Mucosa of gallbladder (tissue), 1 donor: Measurements from ENCODE around the gene HSD11B1. TPM values are rescaled to one million over a fixed set of nuclear protein-coding genes. Genes with fewer than 3 reads are reported as not detected.
"Not testable (repeated sequence)": the region's sequence is repeated elsewhere in the genome, so short reads cannot be mapped to it uniquely, and the experiment has no call there.

Experiments
- DNase-seq: peaks from one replicate; pipeline ENCODE4 v3.0.0-alpha.2; 2020; ENCODE audit warnings: low spot score
- total RNA-seq: library from RNA; stranded (reverse); gene quantifications from one replicate; pipeline ENCODE4 v1.2.1, GENCODE V29; 2021
- donor health status: DM: no; HTN: no; CAD: no.

HSD11B1 gene
- total RNA-seq, 1 donor from 2014 or later = 5.7 TPM

DNA sequence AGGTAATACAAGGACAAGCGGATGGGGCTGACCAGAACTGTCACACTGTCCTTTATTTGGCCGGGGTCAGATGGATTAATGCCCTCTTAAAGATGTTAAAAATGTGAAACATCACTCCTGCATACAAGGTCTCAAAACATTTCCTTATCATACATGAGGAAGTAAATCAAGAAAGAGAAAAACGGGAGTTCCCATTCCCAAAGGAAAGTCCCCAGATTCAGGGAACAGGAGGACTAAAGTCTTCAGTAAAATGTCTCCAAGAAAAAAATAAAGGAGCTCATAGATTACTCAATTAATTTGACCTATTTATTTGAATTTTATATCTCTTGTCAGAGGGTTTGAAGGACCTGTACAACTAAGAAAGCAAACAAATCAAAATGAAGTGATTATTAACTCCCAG, 13.4 kb upstream of the HSD11B1 start:
- DNase-seq = no peak

DNA sequence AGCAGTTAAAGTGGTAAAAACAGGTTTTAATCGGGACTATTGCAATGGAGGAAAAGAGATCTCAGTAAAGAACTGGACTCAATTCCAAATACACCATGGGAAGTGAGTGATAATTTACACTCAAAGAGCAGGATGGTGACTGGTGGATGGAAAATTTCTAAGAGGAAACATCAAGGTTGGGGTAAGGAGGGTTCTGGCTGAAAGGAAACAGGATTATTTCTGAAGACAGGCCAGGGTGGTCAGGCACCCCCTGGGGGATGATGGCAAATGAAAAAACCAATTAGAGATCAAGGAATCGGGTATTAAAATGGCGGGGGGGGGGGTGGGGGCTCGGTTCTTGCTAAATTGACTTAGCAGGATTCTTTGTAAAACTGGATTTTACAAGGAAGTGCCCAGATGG, 12.3 kb upstream of the HSD11B1 start:
- DNase-seq = no peak

DNA sequence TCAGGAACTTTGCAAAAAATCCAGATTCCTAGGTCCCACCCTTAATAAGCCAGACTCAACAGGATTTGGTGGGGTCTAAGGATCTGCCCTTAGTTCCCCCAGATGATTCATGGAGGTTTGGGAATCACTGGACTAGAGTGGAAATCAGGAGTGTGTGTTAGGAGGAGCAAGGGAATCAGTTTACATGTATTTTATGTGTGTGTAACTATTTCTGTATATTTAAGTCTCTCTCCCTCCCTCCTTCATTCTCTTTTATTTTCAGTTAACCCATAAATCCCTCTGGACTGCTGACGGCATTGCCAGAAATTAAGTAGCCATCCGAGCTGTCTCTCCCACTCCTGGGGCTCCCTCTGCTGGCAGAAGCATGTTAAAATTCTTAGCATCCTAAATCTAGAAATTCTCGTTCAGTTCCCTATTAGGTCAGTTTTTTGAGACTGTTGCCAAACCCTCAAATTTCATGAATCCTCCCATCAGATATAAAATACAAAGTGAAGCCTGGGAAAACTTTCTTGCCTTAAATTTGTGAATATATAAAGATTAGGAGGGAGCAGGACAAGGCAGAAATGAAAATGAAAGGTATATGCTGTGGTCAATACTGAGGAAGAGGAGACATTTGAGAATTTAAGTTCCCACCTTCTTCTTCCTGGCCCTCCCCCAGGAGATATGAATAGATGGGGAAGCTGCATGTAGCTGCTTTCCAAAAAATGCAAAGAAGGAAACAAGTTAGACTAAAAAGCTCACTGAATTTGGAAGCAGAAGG, 11.7 kb upstream of the HSD11B1 start:
- peak; percentile 76 for DNase-seq

DNA sequence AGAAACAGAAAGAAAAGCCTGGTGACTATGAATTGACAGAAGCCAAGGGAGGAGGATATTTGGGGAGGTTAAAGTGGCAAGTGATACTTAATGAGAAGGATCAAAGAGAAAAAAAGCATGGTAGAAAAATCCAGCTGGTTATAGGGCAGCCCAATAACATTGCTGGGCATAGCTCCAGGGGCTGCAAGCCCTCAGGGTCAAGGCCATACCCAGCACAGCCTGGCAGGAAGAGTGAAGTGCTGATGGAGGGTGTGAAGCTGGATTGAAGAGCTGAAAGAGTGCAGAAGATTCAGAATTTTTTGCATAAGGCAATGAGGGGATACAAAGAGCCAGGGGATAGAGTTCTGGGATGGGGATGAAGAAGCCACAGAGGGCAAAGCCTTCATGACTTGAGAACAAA, 8.0 kb upstream of the HSD11B1 start:
- DNase-seq = no peak

DNA sequence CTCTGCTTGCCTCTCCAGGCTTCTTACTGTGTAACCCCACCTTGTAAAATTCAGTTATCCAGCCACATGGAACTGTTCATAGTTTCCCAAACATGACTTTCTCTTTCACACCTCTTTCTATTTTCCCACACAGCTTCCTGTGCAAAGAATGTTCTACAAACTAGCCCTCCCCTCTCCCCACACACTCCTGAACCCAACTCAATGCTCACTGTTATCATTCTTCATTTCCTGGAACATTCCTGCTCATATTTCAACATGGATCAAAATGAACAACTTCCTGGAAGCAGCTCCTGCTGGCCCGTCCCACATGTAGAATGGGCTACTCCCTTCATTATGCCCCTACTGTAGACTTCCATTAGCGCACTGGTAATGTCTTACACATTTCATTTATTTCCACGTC, 7.5 kb upstream of the HSD11B1 start:
- no peak for DNase-seq

DNA sequence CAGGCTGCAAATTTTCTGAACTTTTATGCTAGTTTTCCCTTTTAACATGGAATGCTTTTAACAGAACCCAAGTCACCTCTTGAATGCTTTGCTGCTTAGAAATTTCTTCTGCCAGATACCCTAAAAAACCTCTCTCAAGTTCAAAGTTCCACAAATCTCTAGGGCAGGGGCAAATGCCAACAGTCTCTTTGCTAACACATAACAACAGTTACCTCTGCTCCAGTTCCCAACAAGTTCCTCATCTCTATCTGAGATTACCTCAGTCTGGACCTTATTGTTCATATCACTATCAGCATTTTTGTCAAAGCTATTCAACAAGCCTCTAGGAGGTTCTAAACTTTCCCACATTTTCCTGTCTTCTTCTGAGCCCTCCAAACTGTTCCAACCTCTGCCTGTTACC, 4.0 kb upstream of the HSD11B1 start:
- DNase-seq = not testable (repeated sequence)

DNA sequence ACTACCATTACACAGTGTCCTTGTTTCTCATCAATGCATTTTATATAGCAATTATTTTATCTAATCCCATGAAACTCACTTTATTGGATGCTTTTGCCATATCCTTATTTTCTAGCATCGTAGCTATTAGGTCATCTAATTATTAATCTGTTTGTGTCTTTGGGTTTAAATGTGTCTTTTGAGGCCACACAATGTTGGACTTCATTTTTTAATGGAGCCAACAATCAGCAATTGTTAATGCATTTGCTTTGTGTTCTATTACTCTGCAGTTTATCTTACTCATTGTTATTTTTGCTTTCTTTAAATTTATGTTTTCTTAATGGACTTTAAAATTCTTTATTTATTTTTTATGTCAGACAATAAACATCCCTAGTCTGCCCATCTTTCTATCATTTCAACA, 1.8 kb upstream of the HSD11B1 start:
- no peak for DNase-seq

DNA sequence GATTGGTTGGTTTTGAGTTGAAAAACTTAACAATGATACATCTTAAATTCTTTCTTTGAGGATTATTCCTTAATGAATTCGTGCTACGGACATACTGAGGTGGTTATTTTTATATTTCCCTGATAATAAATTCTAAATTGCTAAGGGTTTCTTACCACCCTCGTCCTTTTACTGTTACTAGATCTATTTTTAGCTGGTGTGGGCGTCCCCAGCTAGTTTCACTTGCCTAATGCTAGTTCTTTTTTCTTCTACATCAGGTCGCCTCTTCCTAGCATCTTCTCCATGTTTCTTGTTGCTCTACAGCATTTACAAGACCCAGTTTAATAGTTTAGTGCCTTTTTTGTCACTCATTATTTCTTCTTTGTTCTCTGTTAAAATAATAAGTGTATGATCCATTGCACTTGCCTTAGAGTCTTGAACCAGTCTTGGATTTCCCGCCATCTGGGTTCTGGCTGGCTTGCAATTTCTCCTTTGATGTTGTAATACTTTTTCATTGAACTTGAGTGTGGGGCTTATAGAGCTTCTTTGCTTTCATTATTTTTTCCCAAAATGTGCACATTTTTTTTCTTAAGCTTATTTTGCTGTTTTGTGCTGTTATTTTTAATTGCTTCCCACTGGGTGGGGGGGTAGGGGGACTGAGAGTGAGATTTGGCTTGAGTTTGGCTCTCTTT, 677 bp upstream of the HSD11B1 start:
- DNase-seq = no peak

DNA sequence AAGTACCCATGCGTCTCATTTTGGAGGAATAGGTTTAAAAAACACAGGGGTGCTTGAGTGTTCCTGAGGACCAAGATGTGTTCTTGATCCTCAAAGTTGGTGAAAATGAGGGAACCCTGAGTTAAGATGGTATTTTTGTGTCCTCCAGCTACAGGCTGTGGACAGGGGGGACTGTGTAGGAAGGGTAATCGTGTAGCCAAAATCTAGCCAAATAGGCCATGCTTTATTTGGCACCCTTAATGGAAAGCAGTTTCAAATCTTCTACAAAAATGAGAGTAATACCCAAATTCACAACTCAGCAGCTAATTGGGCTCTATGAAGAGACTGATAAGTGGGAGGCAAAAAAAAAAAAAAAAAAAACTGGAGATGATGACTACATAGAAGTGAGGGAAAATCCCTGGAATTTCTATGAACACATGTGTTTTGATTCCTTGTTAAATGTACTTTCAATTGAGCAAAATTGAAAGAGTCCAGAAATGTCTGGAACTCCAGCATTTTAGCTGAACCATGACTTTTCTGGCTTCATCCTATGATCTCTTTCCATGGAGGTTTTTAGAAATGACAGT, 470 bp downstream of the HSD11B1 start:
- no peak for DNase-seq

DNA sequence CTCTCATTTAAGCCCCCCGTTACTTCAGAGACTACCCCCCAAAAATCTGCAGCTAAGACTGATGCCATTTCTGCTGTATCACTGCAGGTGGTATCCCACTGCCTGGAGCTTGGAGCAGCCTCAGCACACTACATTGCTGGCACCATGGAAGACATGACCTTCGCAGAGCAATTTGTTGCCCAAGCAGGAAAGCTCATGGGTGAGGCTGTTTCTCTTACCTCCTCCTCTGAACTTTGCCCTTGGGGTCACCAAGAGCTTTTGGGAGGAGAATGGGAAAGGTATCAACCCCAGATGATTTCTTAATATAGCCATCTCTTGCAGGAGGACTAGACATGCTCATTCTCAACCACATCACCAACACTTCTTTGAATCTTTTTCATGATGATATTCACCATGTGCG, 2.0 kb downstream of the HSD11B1 start:
- DNase-seq = no peak

DNA sequence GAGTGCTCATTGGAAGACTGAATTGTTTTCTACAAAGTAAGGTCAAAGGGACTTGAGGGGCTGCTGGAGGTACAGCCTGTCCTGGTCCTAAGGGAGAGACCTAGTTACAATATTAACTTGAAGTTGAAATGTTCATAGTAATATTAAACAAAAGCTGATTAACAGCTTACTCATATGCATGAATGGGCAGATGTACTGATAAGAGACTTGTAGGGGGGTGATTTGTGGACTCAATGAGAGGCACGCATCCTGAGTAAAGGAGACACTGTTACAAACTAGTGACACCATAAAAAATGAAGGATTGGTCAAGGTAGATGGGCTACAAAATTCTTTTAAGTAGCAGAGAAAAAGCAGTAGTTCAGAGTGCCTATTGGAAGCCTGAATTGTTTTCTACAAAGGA, 2.7 kb downstream of the HSD11B1 start:
- no peak for DNase-seq

DNA sequence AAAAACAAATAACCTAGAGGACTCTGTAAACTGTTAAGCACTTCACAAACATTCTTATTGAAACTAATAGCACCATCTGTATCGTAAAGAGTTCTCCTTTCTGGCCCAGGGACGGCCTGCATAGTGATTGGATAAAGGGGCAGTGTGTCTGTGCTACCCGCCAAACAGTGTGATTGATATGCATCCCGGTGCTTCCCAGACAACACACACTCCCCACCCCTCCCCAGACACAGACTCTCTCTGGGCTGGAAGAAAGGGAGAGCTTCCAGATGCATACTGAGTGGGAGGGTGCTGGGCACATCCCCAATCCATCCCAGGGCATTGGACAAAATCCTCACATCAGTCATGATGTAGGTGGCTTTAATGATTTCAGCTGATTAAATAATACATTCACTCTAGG, 3.7 kb downstream of the HSD11B1 start:
- DNase-seq = no peak

DNA sequence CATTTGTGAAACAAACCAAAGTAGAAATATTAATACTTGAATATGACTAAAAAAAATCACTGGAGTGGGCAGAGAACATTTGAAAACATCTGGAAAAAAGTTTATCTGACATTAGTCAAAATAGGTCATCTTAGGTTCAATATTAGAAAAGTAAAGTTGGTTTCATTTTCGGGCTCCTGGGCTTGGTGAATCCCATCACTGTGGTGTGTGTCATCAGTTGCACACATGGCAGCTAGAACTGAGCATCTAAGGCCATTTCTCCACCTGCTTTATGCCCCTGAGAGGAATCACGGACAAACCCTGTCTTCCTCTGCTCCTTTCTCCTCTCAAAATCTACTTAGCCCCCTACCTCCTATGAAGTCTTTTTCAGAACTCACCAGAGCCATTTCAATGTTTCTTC, 5.4 kb downstream of the HSD11B1 start:
- DNase-seq = no peak

DNA sequence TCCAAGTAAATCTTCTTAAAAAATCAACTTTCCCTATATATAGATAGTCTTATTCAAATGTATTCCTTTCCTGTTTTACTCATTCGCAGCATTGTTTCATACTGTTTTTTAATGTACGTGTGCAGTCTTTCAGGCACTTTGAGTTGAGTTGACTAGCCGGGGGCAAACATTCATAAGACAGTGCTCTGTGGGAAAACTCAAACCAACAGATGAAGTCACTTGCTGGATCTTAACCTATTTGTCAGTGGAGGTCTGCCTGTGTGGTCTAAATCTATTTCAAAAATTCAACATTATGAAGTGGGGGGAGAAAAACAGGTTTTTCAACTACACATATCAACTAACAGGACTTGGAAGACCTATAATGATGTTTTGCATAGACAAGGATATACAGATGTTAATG, 6.2 kb downstream of the HSD11B1 start:
- DNase-seq = no peak

DNA sequence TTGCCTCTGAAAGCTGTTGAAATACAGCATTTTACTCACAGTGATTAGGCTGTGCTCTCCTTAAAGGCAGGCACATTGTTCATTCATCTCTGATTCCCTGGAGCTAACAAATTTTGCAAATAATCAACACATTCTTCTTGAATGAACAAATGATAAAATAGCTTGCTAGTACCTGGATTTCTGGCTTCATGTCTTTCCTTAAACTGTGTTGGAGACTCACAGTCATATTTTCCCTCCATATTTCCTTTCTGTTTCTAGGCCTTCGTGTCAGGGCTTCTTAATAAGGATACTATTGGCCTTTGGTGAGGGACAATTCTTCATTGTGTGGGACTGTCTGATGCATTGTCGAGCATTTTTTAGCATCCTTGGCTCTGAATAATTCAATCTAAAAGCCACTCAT, 9.7 kb downstream of the HSD11B1 start:
- DNase-seq = no peak

DNA sequence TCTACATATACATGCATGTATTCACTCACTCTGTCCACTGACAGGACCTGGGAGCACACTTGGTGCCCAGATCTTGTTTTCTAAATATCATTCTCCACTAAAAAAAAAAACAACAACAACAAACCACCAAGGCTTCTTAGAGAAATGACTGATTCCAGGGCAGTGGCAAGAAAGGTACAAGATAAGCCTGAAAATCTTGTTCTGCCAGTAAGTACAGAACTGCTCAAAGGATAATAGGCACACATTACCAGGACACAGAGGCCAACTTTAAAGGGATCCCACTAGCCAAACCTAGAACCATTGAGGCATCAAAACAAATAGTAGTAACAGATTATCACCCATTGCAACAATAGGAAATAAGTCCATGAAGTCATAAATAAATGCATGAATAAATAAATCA, 10.7 kb downstream of the HSD11B1 start:
- no peak for DNase-seq

DNA sequence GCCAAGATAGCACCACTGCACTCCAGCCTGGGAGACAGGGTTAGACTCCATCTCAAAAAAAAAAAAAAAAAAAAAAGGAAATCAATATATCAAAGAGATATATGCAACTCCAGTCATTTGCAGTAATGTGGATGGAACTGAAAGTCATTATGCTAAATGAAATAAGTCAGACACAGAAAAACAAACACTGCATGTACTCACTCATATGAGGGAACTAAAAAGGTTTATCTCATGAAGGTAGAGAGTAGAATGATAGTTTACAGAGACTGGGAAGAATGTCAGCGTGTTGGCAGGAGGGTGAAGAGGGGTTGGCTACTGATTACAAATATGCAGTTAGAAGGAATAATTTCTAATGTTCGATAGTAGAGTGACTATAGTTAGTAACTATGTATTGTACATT, 13.2 kb downstream of the HSD11B1 start:
- DNase-seq = no peak

DNA sequence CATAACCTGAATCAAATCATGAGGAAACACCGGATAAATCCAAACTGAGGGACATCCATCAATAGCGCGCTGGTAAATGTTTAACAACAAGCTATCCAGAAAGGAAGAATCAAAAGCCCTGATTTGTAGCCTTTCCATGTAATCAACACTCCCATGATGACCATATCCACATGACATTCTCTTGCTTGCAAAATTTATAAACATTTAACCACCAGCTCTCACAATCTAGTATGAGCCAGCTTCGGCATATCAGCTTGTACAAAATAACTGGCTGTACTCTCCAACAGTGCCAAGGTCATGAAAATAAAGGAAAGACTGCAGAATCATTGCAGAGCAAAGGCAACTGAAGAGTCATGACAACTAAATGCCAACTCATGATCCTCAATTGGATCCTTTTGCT, 15.7 kb downstream of the HSD11B1 start:
- no peak for DNase-seq

DNA sequence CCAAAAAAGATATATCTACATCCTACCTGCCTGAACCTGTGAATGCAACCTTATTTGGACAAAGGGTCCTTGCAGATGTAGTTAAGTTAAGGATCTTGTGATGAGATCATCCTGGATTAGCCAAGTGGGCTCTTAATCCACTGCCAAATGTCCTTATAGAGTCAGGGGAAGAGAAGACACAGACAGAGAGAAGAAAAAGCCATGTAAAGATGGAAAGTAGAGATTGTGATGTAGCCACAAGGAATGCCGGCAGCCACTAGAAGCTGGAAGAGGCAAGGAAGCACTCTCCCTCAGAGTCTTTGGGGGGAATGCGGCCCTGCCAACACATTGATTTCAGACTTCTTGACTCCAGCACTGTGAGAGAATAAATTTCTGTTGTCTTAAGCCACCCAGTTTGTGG, 16.2 kb downstream of the HSD11B1 start:
- DNase-seq = no peak

DNA sequence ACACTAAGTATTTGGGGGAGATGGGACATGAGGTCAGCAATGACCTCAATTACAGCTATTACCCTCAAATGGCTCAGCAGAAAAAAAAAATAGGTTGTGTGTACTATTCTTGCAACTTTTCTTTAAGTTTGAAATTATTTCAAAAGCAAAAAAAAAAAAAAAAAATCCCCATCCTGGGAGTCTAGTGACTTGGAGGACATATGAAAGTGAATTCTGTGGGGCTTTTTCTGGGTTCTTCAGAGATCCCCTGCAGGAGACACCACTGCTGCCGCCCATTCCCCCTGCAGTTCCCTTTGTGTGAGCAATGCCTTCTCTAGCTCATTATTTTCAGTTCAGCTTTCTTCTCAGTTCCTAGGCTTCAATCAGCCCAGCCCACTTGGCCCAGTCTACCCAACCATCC, 16.7 kb downstream of the HSD11B1 start:
- DNase-seq = no peak

DNA sequence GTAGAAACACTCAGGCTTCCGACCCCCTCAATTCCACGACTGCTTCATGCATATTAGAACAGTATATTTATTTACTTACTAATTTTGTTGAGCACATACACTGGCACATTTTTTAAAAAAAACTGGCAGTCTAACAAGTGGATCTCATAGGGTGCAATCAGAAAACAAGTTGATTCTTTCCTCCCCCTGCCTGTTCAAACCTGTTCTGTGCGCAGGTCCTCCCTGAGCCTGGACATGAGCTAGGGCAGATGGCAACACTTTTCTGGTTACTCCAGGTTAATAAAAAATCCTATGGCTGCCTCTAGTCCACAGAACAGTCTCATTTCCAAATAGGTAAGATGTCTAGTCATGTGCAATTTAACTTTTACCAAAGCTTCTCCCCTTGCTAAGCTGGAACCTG, 18.6 kb downstream of the HSD11B1 start:
- DNase-seq = no peak

DNA sequence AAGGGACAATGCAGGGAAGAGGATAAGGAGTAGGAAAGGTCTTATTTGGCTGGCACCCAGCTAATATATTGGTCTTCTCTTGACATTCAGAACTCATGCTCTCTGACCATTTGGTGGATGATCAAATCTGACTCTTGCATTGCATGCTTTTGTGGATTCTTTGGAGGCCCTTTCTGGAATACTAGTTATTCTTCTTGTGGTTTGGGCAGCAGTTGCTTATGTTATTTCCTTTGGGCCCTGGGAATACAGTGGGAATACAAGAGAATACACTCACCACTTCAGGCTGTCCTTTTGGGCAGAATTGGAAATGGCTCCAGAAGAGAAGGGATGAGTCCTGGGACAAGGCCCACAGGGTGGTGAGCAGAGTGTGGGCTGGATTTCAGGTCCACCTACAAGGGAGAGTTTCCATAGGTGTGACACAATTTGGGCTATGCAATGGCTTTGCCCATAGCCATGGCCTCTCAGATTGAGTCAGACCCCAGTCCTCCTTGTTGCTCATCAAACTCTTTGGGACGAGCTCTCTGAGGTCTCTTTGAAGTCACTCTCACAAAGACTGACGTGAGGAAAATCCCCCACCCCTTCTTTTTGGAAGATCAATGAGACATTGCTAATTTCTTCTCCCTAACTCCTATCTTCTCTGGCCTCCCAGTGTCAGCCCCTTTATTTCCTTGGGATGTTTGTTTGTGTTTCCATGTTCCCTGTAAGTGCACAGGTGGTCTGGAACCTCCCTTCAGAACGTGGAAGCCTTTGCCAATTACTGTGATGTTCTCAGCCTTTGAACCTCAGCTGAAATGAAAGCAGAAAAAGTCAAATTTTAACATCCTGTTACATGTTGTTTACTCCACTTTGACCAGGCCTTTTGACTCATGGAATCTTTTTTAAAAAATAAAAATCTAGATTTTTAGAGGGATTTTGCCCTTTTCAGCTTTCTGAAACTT, 19.4 kb downstream of the HSD11B1 start:
- no peak for DNase-seq
